NB4 (cell line): ENCODE results near the gene CYP19A1.
"Not testable (repeated sequence)": the region's sequence is repeated elsewhere in the genome, so short reads cannot be mapped to it uniquely, and the experiment has no call there.

Source experiments
- DNase-seq: peaks from one replicate; pipeline ENCODE4 v3.0.0; 2010; ENCODE audit warnings: low read depth
- H3K4me3 ChIP-seq: one replicate; pipeline ENCODE4 v1.5.1; 2011; ENCODE audit warnings: mild to moderate bottlenecking, low read depth, low read length, moderate library complexity
- MYC ChIP-seq: IDR thresholded peaks from 2 replicates; pipeline ENCODE4 v1.6.1; 2011; ENCODE audit warnings: low read depth, low read length
- POLR2A ChIP-seq: IDR thresholded peaks from 2 replicates; pipeline ENCODE4 v1.6.1; 2011; ENCODE audit warnings: mild to moderate bottlenecking; ENCODE audit not compliant: insufficient read length; ENCODE audit errors: extremely low read depth
- TF ChIP-seq, protein P1 (sequence below): IDR thresholded peaks from one replicate; pipeline ENCODE4 v1.5.1; 2012; ENCODE audit warnings: low read depth, low read length
- TF ChIP-seq, protein P2 (sequence below): IDR thresholded peaks from 2 replicates; pipeline ENCODE4 v1.6.1; 2011; ENCODE audit warnings: low read depth, low read length

The CYP19A1 gene

GRCh38 chr15:51263116-51263515, 75.3 kb downstream of the CYP19A1 start:
- TF ChIP-seq MYC (no peak), POLR2A (no peak)
- TF ChIP-seq, protein P1, sequence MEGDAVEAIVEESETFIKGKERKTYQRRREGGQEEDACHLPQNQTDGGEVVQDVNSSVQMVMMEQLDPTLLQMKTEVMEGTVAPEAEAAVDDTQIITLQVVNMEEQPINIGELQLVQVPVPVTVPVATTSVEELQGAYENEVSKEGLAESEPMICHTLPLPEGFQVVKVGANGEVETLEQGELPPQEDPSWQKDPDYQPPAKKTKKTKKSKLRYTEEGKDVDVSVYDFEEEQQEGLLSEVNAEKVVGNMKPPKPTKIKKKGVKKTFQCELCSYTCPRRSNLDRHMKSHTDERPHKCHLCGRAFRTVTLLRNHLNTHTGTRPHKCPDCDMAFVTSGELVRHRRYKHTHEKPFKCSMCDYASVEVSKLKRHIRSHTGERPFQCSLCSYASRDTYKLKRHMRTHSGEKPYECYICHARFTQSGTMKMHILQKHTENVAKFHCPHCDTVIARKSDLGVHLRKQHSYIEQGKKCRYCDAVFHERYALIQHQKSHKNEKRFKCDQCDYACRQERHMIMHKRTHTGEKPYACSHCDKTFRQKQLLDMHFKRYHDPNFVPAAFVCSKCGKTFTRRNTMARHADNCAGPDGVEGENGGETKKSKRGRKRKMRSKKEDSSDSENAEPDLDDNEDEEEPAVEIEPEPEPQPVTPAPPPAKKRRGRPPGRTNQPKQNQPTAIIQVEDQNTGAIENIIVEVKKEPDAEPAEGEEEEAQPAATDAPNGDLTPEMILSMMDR = no peak
- DNase-seq = no peak
- H3K4me3 ChIP-seq = no peak overlapping the region

GRCh38 chr15:51262463-51262862, 75.9 kb downstream of the CYP19A1 start:
- no peak overlapping the region for H3K4me3 ChIP-seq
- peak; percentile 25 for DNase-seq
- TF ChIP-seq, protein P2, sequence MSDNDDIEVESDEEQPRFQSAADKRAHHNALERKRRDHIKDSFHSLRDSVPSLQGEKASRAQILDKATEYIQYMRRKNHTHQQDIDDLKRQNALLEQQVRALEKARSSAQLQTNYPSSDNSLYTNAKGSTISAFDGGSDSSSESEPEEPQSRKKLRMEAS = no peak
- TF ChIP-seq, protein P1 = no peak
- TF ChIP-seq POLR2A = no peak

DNA sequence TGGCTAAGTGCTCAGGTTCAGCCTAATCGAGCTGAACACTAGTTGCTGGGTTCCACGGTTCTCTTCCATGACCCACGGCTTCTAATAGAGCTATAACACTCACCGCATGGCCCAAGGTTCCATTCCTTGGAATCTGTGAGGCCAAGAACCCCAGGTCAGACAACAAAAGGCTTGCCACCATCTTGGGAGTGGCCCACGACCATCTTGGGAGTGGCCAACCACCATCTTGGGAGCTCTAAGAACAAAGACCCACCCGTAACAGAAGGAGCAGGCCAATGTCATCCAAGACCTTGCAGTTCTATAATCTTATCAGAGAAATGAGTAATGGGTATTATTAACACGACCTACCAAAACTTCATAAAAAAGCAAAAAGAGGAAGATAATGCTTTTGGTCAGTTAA, 77.3 kb downstream of the CYP19A1 start:
- H3K4me3 ChIP-seq, DNase-seq: not testable (repeated sequence)

GRCh38 chr15:51260202-51260601, 78.2 kb downstream of the CYP19A1 start:
- H3K4me3 ChIP-seq = no peak overlapping the region
- TF ChIP-seq MYC = no peak
- TF ChIP-seq POLR2A = no peak
- TF ChIP-seq, protein P2 = no peak
- TF ChIP-seq, protein P1 = no peak
- DNase-seq = no peak

DNA sequence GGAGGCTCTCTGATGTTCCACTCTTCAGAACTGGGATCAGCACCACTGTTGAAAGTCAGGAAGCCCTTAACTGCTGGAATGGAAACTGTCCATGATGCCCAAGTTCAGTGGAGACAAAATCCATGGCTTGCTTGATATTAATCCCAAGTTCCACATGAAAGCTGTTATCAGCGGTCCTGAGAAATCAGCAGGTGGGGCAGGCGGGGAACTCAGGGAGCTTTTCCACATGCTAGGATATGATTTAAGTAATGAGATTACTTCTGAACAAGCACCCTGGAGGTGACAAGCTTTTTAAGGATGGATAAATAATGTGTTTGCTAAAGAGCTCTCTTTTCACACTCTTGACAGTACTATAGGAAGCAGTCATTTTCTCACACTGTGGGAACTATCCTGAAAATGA, 82.9 kb downstream of the CYP19A1 start:
- no peak for TF ChIP-seq MYC
- TF ChIP-seq POLR2A = no peak
- H3K4me3 ChIP-seq = no peak overlapping the region
- no peak for DNase-seq

- no peak for DNase-seq
- TF ChIP-seq MYC = no peak
- TF ChIP-seq POLR2A = no peak
- TF ChIP-seq, protein P1 = no peak
- no peak overlapping the region for H3K4me3 ChIP-seq
These were observed 85.0 kb downstream of the CYP19A1 start for GRCh38 chr15:51253366-51253765.

GRCh38 chr15:51252671-51253070, 85.7 kb downstream of the CYP19A1 start:
- DNase-seq = no peak
- TF ChIP-seq POLR2A (no peak), MYC (no peak)
- TF ChIP-seq, protein P1 = no peak
- TF ChIP-seq, protein P2 = no peak
- H3K4me3 ChIP-seq = no peak overlapping the region
